HepG2 (cell line): ENCODE measurements around the gene CPT1C. TPM values are rescaled to one million over a fixed set of nuclear protein-coding genes. Genes with fewer than 3 reads are reported as not detected.

Source experiments
- ATAC-seq: fragments of 200-7000 bp; cut with Tn5 transposase; 3 replicates; pipeline ENCODE4 v1.9.1; 2020; ENCODE audit warnings: mild to moderate bottlenecking, moderate library complexity
- BruUV-seq: library from RNA; stranded (reverse); fragments of 400-500 nt; replicated peaks from 2 replicates; lab custom pipeline; 2021; lab: Mats Ljungman, UMichigan
- CTCF ChIA-PET: fragments of 300-600 bp; formaldehyde crosslinking; extraction: SDS; loops from one replicate; lab custom pipeline; 2021; ENCODE audit warnings: low total read pairs, inconsistent platforms, low intra/inter-chr PET ratio; lab: Yijun Ruan, JAX
- POLR2A ChIA-PET: fragments of 350-600 bp; sonication (Branson Sonifier 250); formaldehyde crosslinking; loops from one replicate; lab custom pipeline; 2020; ENCODE audit warnings: antibody characterized with exemption, inconsistent platforms; lab: Yijun Ruan, JAX
- DNase-seq: peaks from one replicate; pipeline ENCODE4 v3.0.0-alpha.2; 2015; ENCODE audit warnings: low spot score
- FAIRE-seq: peaks from 3 replicates; lab custom pipeline; 2011; peaks lifted over from hg19 to GRCh38; lab: Jason Lieb, UNC
- H2AFZ ChIP-seq: one replicate; pipeline ENCODE4 v1.6.1; 2011; ENCODE audit warnings: low read length, inconsistent platforms
- H3K27ac ChIP-seq: fragments of 300-600 bp; 3 replicates; pipeline ENCODE4 v1.8.0; 2011; ENCODE audit warnings: mixed run types, mild to moderate bottlenecking, mixed read lengths, low read length, inconsistent platforms; ENCODE audit not compliant: insufficient read depth; ENCODE audit errors: extremely low read length
- H3K27me3 ChIP-seq, 2 experiments: fragments of 200-600 bp in 1 of 2; 2 replicates in 1 of 2; 3 replicates in 1 of 2; pipeline versions ENCODE4 v1.6.0 to v1.8.0; 2011; ENCODE audit warnings: low read length in 2 of 2, mild to moderate bottlenecking in 2 of 2, moderate library complexity in 2 of 2, inconsistent platforms in 1 of 2; ENCODE audit not compliant: insufficient read depth in 2 of 2, control insufficient read depth in 1 of 2
- H3K36me3 ChIP-seq, 2 experiments: fragments of 200-600 bp in 1 of 2; replicated peaks in 1 of 2; 2 replicates in 1 of 2; 3 replicates in 1 of 2; pipeline versions ENCODE4 v1.5.1 to v1.8.0; 2011; ENCODE audit warnings: low read length in 2 of 2, inconsistent platforms in 1 of 2; ENCODE audit not compliant: insufficient read depth in 2 of 2, control insufficient read depth in 1 of 2
- H3K4me1 ChIP-seq: 2 replicates; pipeline ENCODE4 v1.5.1; 2012; ENCODE audit warnings: low read length, inconsistent platforms; ENCODE audit not compliant: insufficient read depth
- H3K4me2 ChIP-seq: 2 replicates; pipeline ENCODE4 v1.6.0; 2011; ENCODE audit warnings: low read depth, low read length, inconsistent platforms
- H3K4me3 ChIP-seq, 3 experiments: fragments of 200-600 bp in 1 of 3; sonication (generic), shearing (Covaris generic) in 1 of 3; replicated peaks in 1 of 3; 2 replicates each; pipeline ENCODE4 v1.5.1; 2011 to 2016; ENCODE audit warnings: low read length in 3 of 3, inconsistent platforms in 2 of 3, low read depth in 2 of 3, mild to moderate bottlenecking in 2 of 3, control low read depth in 1 of 3, mixed read lengths in 1 of 3; ENCODE audit not compliant: insufficient read depth in 1 of 3
- H3K79me2 ChIP-seq: one replicate; pipeline ENCODE4 v1.6.1; 2011; ENCODE audit warnings: low read length, inconsistent platforms; ENCODE audit not compliant: insufficient read depth
- H3K9ac ChIP-seq: 2 replicates; pipeline ENCODE4 v1.6.0; 2011; ENCODE audit warnings: mild to moderate bottlenecking, low read depth, low read length, inconsistent platforms; ENCODE audit not compliant: insufficient read depth
- H3K9me3 ChIP-seq: 2 replicates; pipeline ENCODE4 v1.5.1; 2012; ENCODE audit warnings: mild to moderate bottlenecking, low read length
- H4K20me1 ChIP-seq: 2 replicates; pipeline ENCODE4 v1.6.0; 2011; ENCODE audit warnings: inconsistent platforms, mild to moderate bottlenecking, low read length, moderate library complexity; ENCODE audit not compliant: insufficient read depth
- ARID2 ChIP-seq: sonication (generic); formaldehyde crosslinking; IDR thresholded peaks from 2 replicates; pipeline ENCODE4 v1.8.1; 2022; ENCODE audit warnings: mild to moderate bottlenecking, missing genetic modification reagents, borderline replicate concordance
- BCL6 ChIP-seq: IDR thresholded peaks from 2 replicates; pipeline ENCODE4 v1.6.1; 2016; ENCODE audit warnings: missing genetic modification reagents, missing compliant biosample characterization
- HOXA9 ChIP-seq: sonication (generic); formaldehyde crosslinking; IDR thresholded peaks from 2 replicates; pipeline ENCODE4 v1.8.1; 2022; ENCODE audit warnings: missing genetic modification reagents, mild to moderate bottlenecking, moderate library complexity, borderline replicate concordance
- MXD4 ChIP-seq: IDR thresholded peaks from 2 replicates; pipeline ENCODE4 v1.6.1; 2016; ENCODE audit warnings: mild to moderate bottlenecking, missing biosample characterization, missing genetic modification reagents
- NFIC ChIP-seq: IDR thresholded peaks from 2 replicates; pipeline ENCODE4 v1.6.1; 2012; ENCODE audit warnings: mild to moderate bottlenecking, low read length, inconsistent platforms
- PHF20 ChIP-seq: sonication (generic); formaldehyde crosslinking; IDR thresholded peaks from 2 replicates; pipeline ENCODE4 v1.5.0; 2020; ENCODE audit warnings: mild to moderate bottlenecking, missing genetic modification reagents
- RXRB ChIP-seq: IDR thresholded peaks from 2 replicates; pipeline ENCODE4 v1.6.1; 2016; ENCODE audit warnings: borderline replicate concordance, missing genetic modification reagents, missing compliant biosample characterization
- TAF1 ChIP-seq: sonication (generic); formaldehyde crosslinking; IDR thresholded peaks from 2 replicates; pipeline ENCODE4 v1.4.0; 2020; ENCODE audit warnings: missing genetic modification reagents
- ZFP1 ChIP-seq: IDR thresholded peaks from 2 replicates; pipeline ENCODE4 v1.6.1; 2016
- ZNF136 ChIP-seq: sonication (generic); formaldehyde crosslinking; IDR thresholded peaks from 2 replicates; pipeline ENCODE4 v1.8.1; 2022; ENCODE audit warnings: low read depth, mild to moderate bottlenecking, moderate library complexity, missing genetic modification reagents
- ZNF564 ChIP-seq: sonication (generic); formaldehyde crosslinking; IDR thresholded peaks from 2 replicates; pipeline ENCODE4 v1.8.1; 2023; ENCODE audit warnings: mild to moderate bottlenecking, missing genetic modification reagents
- ZNF7 ChIP-seq: IDR thresholded peaks from 2 replicates; pipeline ENCODE4 v1.6.1; 2016; ENCODE audit warnings: missing biosample characterization, missing genetic modification reagents
- ZNF761 ChIP-seq: sonication (generic); formaldehyde crosslinking; conservative IDR thresholded peaks from 2 replicates; pipeline ENCODE4 v1.4.0; 2020; ENCODE audit warnings: mild to moderate bottlenecking, missing genetic modification reagents
- WGBS: methylation state at CpG from one replicate; pipeline ENCODE4 v1.1.6; 2017; ENCODE audit warnings: low lambda C conversion rate; 5-methylcytosine and 5-hydroxymethylcytosine counted together
- in situ Hi-C: cut with HindIII; loops from 2 replicates; pipeline ENCODE4 v1.10.0; 2017; ENCODE audit warnings: low pct_unique_long_range_greater_than_20kb; ENCODE audit not compliant: extremely low pct_ligation_motif_present
- intact Hi-C: fragments of 100-400 bp; cut with micrococcal nuclease; formaldehyde crosslinking; loops from one replicate; pipeline ENCODE4 v1.10.0; 2022; ENCODE audit not compliant: unreplicated experiment
- polyA plus RNA-seq, 8 experiments: library from polyadenylated mRNA; depleted of rRNA in 3 of 8; stranded (reverse) in 7 of 8; unstranded in 1 of 8; fragments of >200 nt; fragmentation: Illumina TruSeq in 4 of 8; extraction: Trizol in 4 of 8; gene quantifications; 2 replicates each; pipeline versions ENCODE4 v1.2.1 to v1.2.3, GENCODE V29; 2011 to 2016; ENCODE audit warnings: low read depth in 4 of 8, missing spikeins in 1 of 8, mixed read lengths in 1 of 8; ENCODE audit not compliant: insufficient read depth in 1 of 8
- total RNA-seq, 5 experiments: library from RNA; depleted of rRNA; stranded (reverse); fragments of >200 nt; fragmentation: Illumina TruSeq; extraction: Trizol; gene quantifications; 2 replicates each; pipeline ENCODE4 v1.2.3, GENCODE V29; 2016; ENCODE audit warnings: low read depth in 1 of 5

CPT1C gene
- total and polyA plus RNA-seq, 2 of the 13 experiments (the other 11 are each of a cell fraction or from before 2014, with no cell fraction given) = 0.18 TPM; not detected in 1

DNA sequence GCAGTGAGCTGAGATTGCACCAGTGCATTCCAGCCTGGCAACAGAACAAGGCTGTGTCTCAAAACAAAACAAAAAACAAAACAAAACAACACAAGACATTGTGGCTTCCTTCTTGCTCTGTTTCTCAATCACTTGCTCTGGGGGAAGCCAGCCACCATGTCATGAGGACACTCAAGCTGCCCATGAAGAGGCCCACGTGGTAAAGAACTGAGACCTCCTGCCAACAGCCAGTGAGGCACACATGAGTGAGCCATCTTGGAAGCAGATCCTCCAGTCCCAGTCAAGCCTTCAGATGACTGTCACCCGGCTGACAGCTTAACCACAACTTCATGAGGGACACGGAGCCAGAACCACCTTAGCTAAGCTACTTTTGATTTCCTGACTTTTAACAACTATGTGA, 25.2 kb downstream of the CPT1C start (continued):
- no peak for TF ChIP-seq RXRB (CRISPR knock-in tag)

DNA sequence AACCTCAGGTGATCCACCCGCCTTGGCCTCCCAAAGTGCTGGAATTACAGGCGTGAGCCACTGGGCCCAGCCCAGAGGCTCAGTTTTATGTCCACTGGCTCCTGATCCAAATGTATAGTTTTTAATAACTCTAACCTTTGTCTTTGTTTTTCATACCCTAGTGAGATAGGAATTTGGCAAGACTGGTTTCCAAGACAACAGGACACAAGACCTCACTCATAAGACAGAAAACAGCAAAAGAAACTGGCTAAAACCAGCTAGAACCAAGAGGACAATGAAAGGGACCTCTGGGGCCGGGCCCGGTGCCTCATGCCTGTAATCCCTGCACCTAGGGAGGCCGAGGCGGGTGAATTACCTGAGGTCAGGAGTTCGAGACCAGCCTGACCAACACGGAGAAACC, 27.6 kb downstream of the CPT1C start:
- BruUV-seq = no TSS peak
- TF ChIP-seq ZNF136 (CRISPR knock-in tag) (no peak), ZFP1 (CRISPR knock-in tag) (no peak), PHF20 (CRISPR knock-in tag) (no peak), ARID2 (CRISPR knock-in tag) (no peak), BCL6 (no peak), ZNF761 (no peak), MXD4 (CRISPR knock-in tag) (no peak), ZNF7 (CRISPR knock-in tag) (no peak), HOXA9 (no peak), ZNF564 (no peak), NFIC (no peak), TAF1 (no peak)
- Histone ChIP-seq H3K4me3 (no peak overlapping the region), H2AFZ (no peak overlapping the region), H3K36me3 (no peaks in the 10 kb centered on the region), H3K9ac (no peak overlapping the region), H3K4me2 (peak overlapping the region; percentile 70; the same call in 1 of the 2 replicates), H4K20me1 (no peaks in the 10 kb centered on the region), H3K79me2 (no peaks in the 10 kb centered on the region), H3K27ac (no peak overlapping the region), H3K27me3 (no peaks in the 10 kb centered on the region), H3K4me1 (peaks cover 8% of the 10 kb centered on the region; the same call in 1 of the 2 replicates), H3K9me3 (no peaks in the 10 kb centered on the region)
- DNase-seq = no peak
- in situ Hi-C loops = no loop called here
- WGBS = 95% methylated on average over 7 of the region's 8 CpGs
- ChIA-PET CTCF (no interaction called here), POLR2A (interaction anchor here (1.5 kb wide), 1 partner anchor 132 kb away, joined by 6 read pairs; the partner anchor contains the start of gene PTOV1)
- ATAC-seq = no peak
- intact Hi-C loops = no loop called here
- no peak for FAIRE-seq
